ENCODE measurements around the gene PLEK2.
"Not testable (repeated sequence)": the region's sequence is repeated elsewhere in the genome, so short reads cannot be mapped to it uniquely, and the experiment has no call there.

PLEK2 gene

DNA sequence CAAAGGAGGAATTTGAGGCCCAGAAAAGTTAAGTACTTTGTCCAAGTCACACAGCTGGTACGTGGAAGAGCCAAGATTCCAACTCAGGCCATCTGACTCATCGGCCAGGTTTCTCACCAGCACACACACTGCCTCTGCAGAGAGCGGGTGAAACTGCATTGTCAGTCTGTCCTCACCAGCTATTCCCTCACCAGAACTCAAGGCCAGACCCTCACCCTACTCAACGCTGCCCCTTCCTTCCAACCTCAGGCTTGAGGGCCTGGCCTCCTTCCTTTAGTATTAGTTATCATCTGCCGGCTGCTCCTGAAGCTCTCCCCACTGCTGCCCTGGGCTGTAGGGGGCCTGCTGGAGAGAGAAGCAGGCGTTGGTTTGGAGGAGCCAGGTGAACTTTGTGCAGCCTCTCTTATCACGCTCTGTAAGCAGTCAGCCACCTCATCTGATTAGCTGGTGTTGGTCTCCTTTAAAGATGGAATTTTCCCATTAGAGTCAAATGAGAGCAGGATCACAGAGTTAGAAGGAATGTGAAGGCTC is 16.6 kb upstream of the PLEK2 start:
- no peak for DNase-seq

DNA sequence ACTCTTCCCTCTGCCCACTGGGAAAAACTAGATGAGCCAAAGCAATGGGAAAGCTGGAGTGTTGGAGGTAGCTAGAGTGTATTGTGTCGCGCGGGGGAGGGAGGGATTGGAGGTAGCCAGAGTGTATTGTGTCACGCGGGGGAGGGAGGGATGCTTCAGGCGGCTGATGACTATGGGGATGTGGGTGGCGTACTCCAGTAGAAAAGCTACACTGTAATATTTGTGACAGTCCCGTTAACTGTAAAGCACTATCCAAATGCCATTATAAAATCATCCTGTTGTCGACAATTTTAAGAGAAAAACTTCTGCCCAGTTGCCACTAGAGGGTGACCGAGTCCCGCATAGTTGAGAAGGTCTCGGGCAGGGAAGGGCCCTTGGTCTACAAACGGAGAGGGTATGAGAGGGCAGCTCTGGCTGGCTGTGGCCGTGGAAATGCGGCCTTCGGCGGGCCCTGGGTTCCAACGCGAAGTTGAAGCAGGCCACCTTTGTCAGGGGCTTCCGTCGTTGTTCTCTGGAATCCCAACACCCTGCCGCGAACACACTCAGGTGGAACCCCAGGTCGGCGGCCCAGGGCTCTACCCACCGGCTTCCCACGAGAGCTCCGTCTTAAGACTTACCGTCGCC is 15.1 kb upstream of the PLEK2 start:
- DNase-seq: peak; percentile 72

DNA sequence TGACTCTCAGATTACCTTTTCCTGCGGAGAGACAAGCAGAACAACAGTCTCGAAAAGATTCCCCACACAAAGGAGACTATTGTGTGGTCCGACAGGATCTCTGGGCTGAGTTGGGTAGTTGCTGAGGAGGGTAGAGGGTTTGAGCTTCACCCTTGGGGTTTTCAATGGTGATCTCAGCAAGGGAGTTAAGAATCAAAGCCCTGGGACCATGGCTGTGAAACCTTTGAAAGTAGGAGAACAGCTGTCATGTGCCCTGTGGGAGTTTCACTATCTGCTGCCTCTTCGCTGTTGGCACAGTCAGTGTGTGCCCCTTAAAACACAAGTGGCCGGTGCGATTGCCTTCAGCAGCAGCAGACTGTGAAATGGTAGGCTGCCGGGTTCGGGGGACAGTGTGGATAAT is 14.2 kb upstream of the PLEK2 start:
- no peak for DNase-seq

DNA sequence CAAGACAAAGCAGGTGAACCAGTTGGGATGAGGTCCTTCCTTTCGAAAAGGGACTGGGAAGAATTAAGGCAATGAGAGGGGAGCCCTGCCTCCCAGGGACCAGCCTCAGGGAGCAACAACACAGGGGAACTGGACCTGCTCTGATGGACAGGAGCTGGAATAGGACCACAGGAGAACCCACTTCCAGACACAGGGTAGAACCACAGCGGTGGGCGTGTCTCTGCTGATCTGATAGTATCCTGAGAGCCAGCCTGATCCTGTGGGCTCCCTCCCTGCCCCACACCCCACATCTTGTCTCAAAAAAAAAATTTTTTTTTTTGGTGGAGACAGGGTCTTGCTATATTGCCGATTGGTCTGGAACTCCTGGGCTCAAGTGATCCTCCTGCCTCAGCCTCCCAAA is 13.6 kb upstream of the PLEK2 start:
- no peak for DNase-seq

DNA sequence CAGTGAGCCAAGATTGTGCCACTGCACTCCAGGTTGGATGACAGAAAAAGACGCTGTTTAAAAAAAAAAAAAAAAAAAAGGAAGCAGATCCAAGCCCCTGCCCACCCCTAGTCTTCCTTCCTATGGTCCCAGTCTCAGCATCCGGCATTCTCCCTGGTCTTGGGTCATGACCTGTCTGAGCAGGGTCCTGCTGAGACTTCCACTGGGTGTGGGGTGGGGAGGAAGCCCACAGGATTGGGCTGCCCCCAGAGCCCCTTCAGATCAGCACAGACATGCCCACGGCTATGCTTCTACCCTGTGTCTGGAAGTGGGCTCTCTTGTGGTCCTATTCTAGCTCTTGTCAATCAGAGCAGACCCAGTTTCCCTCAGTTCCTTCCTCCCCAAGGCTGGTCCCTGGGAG is 12.6 kb upstream of the PLEK2 start:
- DNase-seq: no peak

DNA sequence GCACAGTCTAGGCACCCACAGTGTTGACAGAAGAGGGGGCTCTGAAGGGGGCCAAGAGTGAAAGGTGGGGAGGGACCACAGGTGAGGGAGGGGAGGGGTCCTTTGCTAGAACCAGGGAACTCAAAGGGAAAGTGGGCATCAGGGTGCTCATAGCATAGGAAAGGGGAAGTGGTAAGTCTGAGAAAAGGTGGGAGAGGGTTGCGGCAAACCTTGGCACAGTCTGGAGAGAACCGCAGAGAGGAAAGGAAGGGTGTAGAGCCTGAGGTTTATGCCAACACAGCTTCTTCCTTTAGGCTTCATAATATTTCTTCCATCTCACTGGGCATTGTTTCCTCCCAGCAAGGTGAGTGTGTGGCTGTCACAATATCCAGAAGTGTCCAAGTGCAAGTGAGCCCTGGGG is 11.5 kb upstream of the PLEK2 start:
- no peak for DNase-seq

DNA sequence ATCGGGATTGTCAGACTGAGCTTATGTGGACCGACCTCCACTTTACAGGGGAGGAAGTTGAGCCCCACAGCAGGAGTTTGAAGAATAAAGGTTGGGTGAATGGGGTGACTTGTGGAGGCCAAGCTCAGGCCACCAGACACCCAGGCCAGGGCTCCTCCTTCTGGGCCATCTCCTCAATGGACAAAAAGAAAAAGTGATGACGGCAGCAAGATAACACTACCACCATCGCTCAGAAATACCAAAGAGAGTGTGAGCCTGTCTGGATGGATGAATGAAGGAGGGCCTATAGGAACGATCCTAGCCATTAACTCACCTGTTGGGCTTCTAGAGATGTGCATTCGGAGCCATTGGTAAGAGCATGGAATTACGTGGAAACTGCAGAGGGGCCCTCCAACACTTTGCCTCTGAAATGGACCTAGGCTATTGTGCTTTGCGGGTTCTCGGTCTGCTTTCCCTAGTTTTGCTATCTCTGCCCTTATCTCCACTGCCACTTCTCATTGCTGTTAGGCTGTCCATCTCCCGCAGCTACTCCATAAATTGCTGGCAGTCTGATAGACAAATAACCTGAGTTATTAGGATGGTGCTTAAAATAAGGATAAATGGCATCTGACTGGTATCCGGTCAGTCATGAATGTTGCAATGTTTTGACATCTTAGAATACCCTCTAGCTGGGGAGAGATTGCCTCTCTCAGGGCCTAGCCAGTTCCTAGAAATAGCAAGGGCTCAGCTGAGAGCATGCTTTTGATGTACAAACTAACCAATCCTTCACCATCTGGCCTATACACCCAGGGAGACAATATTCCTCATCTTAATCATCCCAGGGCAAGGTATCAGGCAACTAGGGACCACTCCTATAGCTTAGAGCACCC is 9.6 kb upstream of the PLEK2 start:
- no peak for DNase-seq

DNA sequence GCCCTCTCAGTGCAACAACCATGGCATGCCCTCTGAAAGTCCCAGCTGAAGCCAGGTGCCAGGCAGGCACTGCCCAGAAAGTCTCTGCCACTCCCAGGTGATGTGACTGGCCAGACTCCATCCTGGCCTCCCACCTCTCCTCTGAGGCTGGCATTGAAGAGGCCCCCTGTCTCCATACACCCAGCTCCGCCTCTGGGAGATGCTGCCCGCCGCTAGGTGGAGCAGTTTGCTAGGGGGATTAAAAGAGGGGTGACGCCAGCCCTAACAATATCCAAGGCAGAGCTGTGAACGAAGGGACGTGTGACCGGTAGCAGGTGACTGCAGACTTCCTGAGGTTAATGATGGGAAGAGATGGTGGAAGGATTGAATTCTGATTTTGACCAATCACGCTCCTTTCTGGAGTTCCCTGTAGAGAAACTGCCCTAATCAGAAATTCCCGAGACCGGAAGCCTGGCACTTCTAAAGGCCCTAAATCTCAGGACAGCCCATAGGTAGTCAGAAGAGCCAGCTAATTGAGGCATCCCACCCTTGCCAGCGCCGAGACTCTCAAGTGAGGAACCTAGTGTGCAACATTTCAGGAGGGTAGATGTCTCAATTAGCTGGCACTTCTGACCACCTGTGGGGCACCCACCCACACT is 8.3 kb upstream of the PLEK2 start:
- DNase-seq: peak; percentile 38

DNA sequence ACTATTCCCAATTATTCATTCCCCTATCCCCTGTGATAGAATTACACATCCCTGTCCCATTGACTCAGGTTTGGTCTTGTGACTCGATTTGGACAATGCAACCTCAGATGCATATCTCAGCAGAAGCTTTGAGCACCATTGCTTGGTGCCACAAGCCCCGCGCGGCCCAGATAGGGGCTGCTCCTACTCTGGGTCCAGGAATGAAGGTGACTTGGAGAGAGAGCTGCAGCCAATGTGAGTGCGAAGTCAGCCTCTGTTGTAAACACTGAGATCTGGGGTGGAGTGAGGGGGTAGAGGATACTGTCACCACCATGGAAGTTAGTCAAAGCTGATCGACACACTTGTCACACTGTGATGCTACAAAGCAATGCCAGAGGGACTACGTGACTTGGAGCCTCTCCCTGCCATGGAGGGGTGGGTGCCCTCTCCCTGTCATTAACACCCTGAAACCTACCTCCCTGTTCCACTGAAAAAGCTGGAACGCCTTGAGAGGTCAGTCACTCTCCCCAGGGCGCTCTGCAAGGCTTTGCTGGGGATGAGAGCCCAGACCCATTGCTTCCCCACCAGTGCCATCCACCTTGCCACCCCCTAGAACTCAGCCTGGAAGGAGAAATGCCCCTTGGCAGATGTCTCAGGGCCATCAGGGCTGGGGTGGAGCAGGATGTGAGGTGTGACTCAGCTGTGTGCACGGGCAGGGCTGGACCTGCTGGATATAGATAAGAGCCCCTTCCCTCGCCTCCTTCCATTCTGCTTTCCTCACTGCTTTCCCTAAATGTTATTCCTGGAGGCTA is 6.6 kb upstream of the PLEK2 start:
- DNase-seq: no peak

DNA sequence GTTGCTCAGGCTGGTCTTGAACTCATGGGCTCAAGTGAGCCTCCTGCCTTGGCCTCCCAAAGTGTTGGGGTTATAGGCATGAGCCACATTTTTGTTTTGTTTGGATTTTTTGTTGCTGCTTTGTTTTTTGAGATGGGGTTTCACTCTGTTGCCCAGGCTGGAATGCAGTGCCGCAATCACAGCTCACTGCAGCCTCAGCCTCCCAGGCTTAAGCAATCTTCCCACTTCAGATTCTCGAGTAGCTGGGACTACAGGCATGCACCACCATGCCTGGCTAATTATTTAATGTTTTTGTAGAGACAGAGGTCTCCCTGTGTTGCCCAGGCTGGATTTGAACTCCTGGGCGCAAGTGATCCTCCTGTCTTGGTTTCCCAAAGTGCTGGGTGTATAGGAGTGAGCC is 5.7 kb upstream of the PLEK2 start:
- no peak for DNase-seq

DNA sequence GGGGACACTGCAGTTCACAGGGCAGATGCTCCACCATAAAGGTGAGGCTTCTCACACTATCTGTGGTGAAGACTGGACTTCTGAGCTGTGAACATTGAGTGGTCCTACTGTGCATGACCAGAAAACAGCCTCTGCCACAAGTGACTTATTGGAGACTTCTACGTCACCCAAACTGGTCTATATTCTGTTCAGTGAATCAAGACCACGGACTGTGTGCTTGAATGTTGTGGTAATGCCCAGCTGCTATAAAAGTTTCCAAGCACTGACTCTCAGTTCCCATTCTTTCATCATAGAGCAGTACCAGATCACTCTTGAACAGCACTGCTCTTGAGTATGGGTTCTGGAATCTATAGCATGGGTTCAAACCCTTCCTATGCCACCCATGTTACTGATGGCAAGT is 4.8 kb upstream of the PLEK2 start:
- no peak for DNase-seq

DNA sequence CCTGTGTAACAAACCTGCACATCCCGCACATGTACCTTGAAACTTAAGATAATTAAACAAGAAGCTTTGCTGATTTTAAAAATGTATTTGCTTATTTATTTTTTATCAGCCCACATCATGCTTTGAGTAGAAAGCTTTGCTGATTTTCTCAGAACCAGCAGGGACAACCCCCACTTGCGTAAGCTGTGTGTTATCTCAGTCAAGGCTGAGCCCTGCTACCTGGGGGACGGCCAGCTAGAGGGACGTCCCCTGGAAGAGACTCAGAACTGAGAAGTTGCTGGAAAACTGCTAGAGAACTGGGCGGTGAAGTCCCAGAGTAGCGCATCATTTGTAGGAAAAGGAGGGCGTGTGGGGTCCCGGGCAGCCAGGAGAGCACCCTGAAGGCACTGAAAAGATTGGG is 4.1 kb upstream of the PLEK2 start:
- DNase-seq: no peak

DNA sequence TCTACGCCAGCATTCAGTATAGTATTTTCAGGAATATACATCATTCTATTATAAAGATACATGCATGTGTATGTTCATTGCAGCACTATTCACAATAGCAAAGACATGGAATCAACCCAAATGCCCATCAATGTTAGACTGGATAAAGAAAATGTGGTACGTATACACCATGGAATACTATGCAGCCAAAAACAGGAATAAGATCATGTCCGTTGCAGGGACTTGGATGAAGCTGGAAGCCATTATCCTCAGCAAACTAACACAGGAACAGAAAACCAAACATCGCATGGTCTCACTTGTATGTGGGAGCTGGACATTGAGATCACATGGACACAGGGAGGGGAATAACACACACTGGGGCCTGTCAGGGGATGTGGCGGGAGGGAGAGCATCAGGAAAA is 3.6 kb upstream of the PLEK2 start:
- not testable (repeated sequence) for DNase-seq

DNA sequence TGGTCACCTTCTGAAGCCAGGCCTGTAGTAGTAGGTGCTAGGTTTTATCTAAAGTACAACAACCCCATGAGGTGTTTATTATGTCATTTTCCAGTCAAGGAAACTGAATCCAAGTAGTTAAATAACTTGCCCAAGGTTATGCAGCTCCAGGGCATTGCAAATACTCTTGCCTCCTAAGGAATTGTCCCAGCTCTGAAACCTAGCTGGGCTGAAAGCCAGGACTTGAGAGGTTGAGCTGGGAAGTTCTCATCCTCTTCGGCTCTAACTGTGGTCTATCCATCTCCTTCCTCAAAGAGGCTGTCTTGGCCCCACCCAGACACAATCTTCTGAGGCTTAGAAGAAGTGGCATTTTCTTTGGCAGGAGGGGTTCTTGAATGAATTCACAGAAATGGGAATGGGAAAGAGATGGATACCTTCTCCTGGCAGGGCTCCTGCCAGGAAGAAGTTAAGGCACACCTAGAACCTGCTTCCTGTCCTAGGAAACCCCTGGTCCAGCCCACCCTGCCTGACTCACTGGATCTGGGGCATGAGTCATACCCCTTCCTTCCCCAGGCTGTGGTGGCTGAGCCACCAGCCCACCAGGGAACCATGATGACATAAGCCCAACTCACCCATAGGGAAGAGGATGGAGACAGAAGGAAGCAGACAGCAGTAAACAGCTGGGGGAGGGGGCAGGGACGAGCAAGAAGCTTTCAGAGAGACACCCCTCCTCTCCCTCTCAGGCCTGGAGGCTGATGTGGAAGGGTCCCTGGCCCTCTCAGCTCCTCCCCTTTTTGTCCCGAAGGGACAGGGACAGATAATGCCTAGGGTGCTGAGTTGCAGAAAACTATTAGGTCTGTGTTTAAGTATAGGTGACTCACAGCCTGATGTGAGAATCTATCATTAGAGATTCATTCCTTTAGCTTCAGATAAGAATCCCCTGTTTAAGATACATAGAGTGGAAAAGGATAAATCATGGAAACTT is 2.1 kb upstream of the PLEK2 start:
- peak; percentile 43 for DNase-seq

DNA sequence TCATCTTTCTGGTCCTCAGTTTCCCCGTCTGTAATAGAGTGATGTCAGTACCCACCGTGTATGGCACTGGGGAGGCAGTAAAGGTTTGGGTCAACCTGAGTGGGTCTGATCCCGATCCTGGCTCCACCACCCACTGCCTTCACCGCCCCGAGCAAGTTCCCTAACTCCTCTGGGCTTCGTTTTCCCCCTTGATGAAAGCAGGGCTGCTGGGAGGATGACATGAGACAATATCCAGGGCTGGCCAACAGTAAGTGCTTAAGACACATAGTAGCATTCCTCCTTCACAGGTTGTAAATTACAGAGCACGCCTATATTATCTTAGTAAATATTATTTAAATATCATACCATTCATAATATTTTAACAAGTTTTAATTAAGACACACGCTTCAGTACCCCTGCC is 595 bp downstream of the PLEK2 start:
- no peak for DNase-seq

DNA sequence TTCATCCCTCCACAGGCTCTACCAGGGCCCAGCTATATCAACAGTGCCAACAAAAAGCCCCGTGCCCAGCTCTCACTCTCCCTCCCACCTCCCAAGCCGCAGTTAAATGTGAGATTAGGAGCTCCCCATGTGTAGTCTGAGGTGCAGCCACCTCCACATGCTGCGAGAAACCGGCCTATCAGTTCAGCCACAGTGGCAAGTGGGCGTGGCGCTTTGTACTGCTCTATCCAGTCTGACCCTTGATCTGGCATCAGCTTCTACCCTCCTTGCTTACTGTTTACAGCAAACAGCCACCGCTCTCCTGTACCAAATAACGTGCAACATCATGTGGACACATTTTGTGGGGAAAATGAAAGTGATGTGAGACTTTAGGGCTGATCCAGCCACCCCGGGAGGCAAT is 1.7 kb downstream of the PLEK2 start:
- no peak for DNase-seq

DNA sequence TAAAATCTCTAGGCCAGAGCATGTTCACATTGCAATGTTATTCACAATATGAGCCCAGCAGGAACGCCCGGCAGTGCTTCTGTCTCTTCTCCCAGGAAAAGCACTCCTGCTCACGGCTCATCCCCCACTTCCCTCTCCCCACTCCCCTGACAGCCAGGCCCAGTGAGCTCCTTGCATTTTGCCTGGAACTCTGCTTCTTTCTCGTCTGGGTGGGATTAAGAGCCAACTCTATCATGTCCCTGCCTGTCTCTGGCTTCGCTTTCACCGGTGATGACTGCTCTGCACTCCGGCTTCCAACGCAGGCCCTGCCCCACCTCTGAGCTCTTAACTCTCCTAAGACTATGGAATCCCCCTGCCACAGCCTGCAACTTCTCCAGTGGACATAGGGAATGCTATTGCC is 2.5 kb downstream of the PLEK2 start:
- DNase-seq: no peak

DNA sequence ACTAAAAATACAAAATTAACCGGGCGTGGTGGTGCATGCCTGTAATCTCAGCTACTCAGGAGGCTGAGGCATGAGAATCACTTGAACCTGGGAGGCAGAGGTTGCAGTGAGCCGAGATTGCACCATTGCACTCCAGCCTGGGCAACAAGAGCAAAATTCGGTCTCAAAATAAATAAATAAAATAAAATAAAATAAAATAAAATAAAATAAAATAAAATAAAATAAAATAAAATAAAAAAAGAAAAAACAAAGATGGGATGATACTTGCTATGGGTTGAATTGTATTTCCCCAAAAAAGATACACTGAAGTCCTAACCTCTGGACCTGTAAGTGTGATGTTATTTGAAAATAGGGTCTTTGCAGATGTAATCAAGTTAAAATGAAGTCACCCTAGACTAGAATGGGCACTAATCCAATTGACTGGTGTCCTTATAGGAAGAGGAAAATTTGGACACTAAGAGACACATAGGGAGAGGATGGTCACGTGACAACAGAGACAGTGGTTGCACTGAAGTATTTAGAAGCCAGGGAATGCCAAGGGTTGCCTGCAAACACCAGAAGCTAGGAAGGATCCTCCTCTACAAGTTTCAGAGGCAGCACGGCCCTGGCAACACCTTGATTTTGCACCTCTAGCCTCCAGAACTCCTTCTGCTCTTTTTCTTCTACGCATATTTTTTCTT is 3.7 kb downstream of the PLEK2 start:
- not testable (repeated sequence) for DNase-seq

DNA sequence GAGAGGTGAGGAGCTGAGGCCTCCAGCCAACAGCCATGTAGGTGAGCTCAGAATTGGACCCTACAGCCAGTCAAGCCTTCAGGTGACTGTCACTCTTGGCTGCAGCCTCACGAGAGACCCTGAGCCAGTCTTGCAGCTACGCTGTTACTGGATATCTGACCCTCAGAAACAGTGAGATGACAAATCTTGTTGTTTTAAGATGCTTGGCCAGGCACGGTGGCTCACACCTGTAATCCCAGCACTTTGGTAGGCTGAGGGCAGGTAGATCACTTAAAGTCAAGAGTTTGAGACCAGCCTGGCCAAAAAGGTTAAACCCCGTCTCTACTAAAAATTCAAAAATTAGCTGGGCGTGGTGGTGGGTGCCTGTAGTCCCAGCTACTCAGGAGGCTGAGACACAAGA is 6.2 kb downstream of the PLEK2 start:
- DNase-seq: no peak

DNA sequence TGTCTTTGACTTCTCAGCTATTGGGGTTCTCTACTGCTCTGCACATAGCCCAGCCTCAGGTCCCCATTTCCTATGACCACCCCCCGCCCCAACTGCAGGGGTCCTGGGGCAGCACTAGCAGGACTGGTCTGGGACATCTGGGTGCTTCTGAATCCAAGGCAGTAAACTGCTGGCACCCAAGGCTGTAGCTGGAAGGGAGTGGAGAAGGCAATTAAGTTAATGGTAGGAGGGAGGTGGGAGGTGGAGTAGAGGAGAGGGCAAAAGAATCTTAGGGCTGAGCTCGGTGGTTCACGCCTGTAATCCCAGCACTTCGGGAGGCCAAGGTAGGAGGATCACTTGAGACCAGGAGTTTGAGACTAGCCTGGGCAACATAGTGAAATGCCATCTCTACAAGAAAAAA is 11.5 kb downstream of the PLEK2 start:
- DNase-seq: no peak

DNA sequence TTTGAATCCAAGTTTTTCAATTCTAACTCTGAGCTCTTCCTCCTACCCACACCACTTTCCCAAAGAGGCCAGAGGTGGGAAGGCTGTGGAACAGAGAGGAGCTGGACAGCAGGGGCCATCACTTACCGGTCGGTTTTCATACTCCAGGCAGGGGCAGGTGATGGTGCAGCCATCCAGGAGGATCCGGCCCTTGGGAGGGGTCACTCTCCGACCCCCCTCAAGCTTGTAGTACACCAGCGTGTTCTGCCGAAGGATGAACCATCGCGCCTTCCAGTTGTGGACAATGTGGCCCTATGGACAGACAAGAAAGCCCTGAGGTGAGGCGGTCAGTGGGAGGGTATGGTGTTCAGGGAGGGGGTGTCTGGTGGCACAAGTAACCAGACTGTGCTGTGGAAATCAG is 14.4 kb downstream of the PLEK2 start:
- DNase-seq: no peak
